Measurements from ENCODE around the gene DNAJC13.

GRCh38 chr3:132464066-132464465 is 46.8 kb downstream of the DNAJC13 start:
- TF ChIP-seq, protein P1, sequence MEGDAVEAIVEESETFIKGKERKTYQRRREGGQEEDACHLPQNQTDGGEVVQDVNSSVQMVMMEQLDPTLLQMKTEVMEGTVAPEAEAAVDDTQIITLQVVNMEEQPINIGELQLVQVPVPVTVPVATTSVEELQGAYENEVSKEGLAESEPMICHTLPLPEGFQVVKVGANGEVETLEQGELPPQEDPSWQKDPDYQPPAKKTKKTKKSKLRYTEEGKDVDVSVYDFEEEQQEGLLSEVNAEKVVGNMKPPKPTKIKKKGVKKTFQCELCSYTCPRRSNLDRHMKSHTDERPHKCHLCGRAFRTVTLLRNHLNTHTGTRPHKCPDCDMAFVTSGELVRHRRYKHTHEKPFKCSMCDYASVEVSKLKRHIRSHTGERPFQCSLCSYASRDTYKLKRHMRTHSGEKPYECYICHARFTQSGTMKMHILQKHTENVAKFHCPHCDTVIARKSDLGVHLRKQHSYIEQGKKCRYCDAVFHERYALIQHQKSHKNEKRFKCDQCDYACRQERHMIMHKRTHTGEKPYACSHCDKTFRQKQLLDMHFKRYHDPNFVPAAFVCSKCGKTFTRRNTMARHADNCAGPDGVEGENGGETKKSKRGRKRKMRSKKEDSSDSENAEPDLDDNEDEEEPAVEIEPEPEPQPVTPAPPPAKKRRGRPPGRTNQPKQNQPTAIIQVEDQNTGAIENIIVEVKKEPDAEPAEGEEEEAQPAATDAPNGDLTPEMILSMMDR (IDR thresholded peaks at IDR 0.05): no peak
- no peak for TF ChIP-seq POLR2A (IDR thresholded peaks at IDR 0.05)
